Measurements from ENCODE around the gene DECR2.

- TF ChIP-seq POLR2AphosphoS5 (IDR thresholded peaks at IDR 0.05) (peak in 2 of 3 donors; percentile 78 to 88), CTCF (IDR thresholded peaks at IDR 0.05) (no peak)
Observed at GRCh38 chr16:383326-384051, 18.2 kb upstream of the DECR2 start.

Data from stomach (tissue), 4 donors.